Measurements from ENCODE around the gene NIT1. TPM values are rescaled to one million over a fixed set of nuclear protein-coding genes. Genes with fewer than 3 reads are reported as not detected.

Gene NIT1
- total and polyA plus RNA-seq, 2 of the 13 experiments (the other 11 are each of a cell fraction or from before 2014, with no cell fraction given): 22.7 to 31.0 TPM

DNA sequence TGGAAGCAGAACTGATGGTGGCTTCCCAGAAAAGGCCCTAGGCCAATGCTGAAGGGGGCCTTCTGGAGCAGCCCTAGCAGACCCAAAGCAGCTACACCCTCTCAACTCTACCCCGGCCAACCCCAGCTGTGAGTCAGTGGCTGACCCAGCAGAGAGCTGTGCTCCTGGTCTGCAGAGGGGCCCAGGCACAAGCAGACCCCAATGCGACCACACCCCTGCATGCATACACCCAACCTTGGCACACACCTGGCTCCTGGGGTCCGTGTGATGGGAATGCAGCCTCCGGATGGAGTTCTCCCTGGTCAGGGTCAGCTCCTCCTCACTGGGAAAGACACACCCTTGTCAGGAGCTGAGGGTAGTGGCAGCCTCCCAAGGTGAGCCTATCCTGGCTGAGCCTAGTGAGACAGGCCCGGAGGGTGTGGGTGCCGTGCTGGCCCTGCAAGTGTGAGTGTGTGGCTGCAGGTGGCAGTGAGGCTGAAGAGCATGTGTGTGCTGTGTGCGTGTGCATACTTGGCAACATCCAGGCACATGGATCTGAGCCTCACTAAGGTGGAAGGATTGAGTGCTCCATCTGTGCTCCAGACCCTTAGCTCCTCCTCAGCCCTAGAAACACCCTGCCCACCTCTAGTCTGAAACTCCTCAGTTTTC is 44.3 kb upstream of the NIT1 start (continued):
- TF ChIP-seq NR2F6 (IDR thresholded peaks at IDR 0.05) (no peak), NR2F6 (CRISPR knock-in tag; IDR thresholded peaks at IDR 0.05) (no peak), POGZ (CRISPR knock-in tag; IDR thresholded peaks at IDR 0.05) (no peak), NCOA2 (CRISPR knock-in tag; IDR thresholded peaks at IDR 0.05) (no peak), ZFX (CRISPR knock-in tag; IDR thresholded peaks at IDR 0.05; ENCODE audit: low read depth) (peak; percentile 52), ZFP36L1 (CRISPR knock-in tag; IDR thresholded peaks at IDR 0.05) (no peak), BRD4 (CRISPR knock-in tag; IDR thresholded peaks at IDR 0.05) (no peak), TOPORS (CRISPR knock-in tag; IDR thresholded peaks at IDR 0.05) (no peak), ZNF367 (CRISPR knock-in tag; IDR thresholded peaks at IDR 0.05; ENCODE audit: borderline replicate concordance) (no peak), TBX3 (IDR thresholded peaks at IDR 0.05; ENCODE audit: borderline replicate concordance) (no peak), ZNF235 (CRISPR knock-in tag; IDR thresholded peaks at IDR 0.05; ENCODE audit: borderline replicate concordance) (no peak), ZNF263 (CRISPR knock-in tag; IDR thresholded peaks at IDR 0.05) (peak; percentile 88), FUBP1 (CRISPR knock-in tag; IDR thresholded peaks at IDR 0.05; ENCODE audit: borderline replicate concordance) (0 out of 2 replicates have a peak, but pooled peaks have one; percentile 46), HDAC2 (CRISPR knock-in tag; IDR thresholded peaks at IDR 0.05) (no peak; the same call in 1 of the 2 replicates), MAFF (IDR thresholded peaks at IDR 0.05; ENCODE audit: low read depth, low read length) (no peak), PHF20 (CRISPR knock-in tag; IDR thresholded peaks at IDR 0.05) (no peak), HNRNPK (IDR thresholded peaks at IDR 0.05; ENCODE audit: low read depth, low read length, poor library complexity, severe bottlenecking) (no peak), ZNF616 (CRISPR knock-in tag; IDR thresholded peaks at IDR 0.05; ENCODE audit: low read depth) (no peak), ZNF792 (CRISPR knock-in tag; IDR thresholded peaks at IDR 0.05) (no peak), AHR (CRISPR knock-in tag; IDR thresholded peaks at IDR 0.05) (no peak; the same call in 1 of the 2 replicates)
- TF ChIP-seq, protein P1, sequence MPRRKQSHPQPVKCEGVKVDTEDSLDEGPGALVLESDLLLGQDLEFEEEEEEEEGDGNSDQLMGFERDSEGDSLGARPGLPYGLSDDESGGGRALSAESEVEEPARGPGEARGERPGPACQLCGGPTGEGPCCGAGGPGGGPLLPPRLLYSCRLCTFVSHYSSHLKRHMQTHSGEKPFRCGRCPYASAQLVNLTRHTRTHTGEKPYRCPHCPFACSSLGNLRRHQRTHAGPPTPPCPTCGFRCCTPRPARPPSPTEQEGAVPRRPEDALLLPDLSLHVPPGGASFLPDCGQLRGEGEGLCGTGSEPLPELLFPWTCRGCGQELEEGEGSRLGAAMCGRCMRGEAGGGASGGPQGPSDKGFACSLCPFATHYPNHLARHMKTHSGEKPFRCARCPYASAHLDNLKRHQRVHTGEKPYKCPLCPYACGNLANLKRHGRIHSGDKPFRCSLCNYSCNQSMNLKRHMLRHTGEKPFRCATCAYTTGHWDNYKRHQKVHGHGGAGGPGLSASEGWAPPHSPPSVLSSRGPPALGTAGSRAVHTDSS (CRISPR knock-in tag; conservative IDR thresholded peaks at IDR 0.05): no peak
- TF ChIP-seq, protein P2, sequence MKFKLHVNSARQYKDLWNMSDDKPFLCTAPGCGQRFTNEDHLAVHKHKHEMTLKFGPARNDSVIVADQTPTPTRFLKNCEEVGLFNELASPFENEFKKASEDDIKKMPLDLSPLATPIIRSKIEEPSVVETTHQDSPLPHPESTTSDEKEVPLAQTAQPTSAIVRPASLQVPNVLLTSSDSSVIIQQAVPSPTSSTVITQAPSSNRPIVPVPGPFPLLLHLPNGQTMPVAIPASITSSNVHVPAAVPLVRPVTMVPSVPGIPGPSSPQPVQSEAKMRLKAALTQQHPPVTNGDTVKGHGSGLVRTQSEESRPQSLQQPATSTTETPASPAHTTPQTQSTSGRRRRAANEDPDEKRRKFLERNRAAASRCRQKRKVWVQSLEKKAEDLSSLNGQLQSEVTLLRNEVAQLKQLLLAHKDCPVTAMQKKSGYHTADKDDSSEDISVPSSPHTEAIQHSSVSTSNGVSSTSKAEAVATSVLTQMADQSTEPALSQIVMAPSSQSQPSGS (CRISPR knock-in tag; IDR thresholded peaks at IDR 0.05): no peak
- TF ChIP-seq, protein P3, sequence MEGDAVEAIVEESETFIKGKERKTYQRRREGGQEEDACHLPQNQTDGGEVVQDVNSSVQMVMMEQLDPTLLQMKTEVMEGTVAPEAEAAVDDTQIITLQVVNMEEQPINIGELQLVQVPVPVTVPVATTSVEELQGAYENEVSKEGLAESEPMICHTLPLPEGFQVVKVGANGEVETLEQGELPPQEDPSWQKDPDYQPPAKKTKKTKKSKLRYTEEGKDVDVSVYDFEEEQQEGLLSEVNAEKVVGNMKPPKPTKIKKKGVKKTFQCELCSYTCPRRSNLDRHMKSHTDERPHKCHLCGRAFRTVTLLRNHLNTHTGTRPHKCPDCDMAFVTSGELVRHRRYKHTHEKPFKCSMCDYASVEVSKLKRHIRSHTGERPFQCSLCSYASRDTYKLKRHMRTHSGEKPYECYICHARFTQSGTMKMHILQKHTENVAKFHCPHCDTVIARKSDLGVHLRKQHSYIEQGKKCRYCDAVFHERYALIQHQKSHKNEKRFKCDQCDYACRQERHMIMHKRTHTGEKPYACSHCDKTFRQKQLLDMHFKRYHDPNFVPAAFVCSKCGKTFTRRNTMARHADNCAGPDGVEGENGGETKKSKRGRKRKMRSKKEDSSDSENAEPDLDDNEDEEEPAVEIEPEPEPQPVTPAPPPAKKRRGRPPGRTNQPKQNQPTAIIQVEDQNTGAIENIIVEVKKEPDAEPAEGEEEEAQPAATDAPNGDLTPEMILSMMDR (CRISPR knock-in tag; IDR thresholded peaks at IDR 0.05): peak; percentile 58
